ENCODE results near the gene EIF2D. TPM values are rescaled to one million over a fixed set of nuclear protein-coding genes. Genes with fewer than 3 reads are reported as not detected.
A peak's percentile ranks its signal among the peaks of the same experiment; 100 is the strongest.

The EIF2D gene
- total and polyA plus RNA-seq, 2 of the 8 experiments (the other 6 are each of a cell fraction or from before 2014, with no cell fraction given): 36.1 to 37.1 TPM

GRCh38 chr1:206556750-206557635 lies 55.3 kb downstream of the EIF2D start (continued):
- TF ChIP-seq, protein P1, sequence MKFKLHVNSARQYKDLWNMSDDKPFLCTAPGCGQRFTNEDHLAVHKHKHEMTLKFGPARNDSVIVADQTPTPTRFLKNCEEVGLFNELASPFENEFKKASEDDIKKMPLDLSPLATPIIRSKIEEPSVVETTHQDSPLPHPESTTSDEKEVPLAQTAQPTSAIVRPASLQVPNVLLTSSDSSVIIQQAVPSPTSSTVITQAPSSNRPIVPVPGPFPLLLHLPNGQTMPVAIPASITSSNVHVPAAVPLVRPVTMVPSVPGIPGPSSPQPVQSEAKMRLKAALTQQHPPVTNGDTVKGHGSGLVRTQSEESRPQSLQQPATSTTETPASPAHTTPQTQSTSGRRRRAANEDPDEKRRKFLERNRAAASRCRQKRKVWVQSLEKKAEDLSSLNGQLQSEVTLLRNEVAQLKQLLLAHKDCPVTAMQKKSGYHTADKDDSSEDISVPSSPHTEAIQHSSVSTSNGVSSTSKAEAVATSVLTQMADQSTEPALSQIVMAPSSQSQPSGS (IDR thresholded peaks at IDR 0.05; ENCODE audit: low read length): no peak
- no peak for TF ChIP-seq POU5F1 (IDR thresholded peaks at IDR 0.05; ENCODE audit: low read depth, low read length)
- TF ChIP-seq ASH2L (IDR thresholded peaks at IDR 0.05; ENCODE audit: low read length): peak; percentile 68
- peak; percentile 53; the same call in 1 of the 2 replicates for TF ChIP-seq SUZ12 (IDR thresholded peaks at IDR 0.05; ENCODE audit: low read length)
- TF ChIP-seq BACH1 (IDR thresholded peaks at IDR 0.05; ENCODE audit: low read length): no peak
- peak; percentile 84 for TF ChIP-seq KDM4A (IDR thresholded peaks at IDR 0.05; ENCODE audit: low read depth, low read length, severe bottlenecking)
- TF ChIP-seq GABPA (IDR thresholded peaks at IDR 0.05; ENCODE audit: borderline replicate concordance, insufficient read depth, low read length): peak; percentile 25; the same call in 1 of the 2 replicates
- peak; percentile 37 for TF ChIP-seq MAX (IDR thresholded peaks at IDR 0.05)
- TF ChIP-seq NANOG (IDR thresholded peaks at IDR 0.05; ENCODE audit: insufficient read depth, low read depth, low read length, poor library complexity, severe bottlenecking): no peak
- TF ChIP-seq HDAC2 (IDR thresholded peaks at IDR 0.05; ENCODE audit: borderline replicate concordance in 1 of 2, low read depth in 2 of 2, low read length in 2 of 2): no peak

Data from H1 (cell line).